RWPE1 (cell line): ENCODE measurements around the gene WDR18.

Experiments
- CTCF ChIA-PET: fragments of 350-600 bp; sonication (Branson Sonifier 250); formaldehyde crosslinking; extraction: SDS; loops from one replicate; lab custom pipeline; 2021; lab: Yijun Ruan, JAX
- POLR2A ChIA-PET: fragments of 400-600 bp; formaldehyde crosslinking; extraction: SDS; loops from one replicate; lab custom pipeline; 2020; ENCODE audit warnings: antibody characterized with exemption; ENCODE audit not compliant: low non-redundant PET; lab: Yijun Ruan, JAX
- DNase-seq: peaks from one replicate; pipeline ENCODE4 v3.0.0; 2012; ENCODE audit warnings: low spot score
- H3K27ac ChIP-seq: fragments of 450-650 bp; 2 replicates; pipeline ENCODE4 v1.5.1; 2017
- TF ChIP-seq, protein P1 (sequence below): fragments of 450-650 bp; conservative IDR thresholded peaks from 2 replicates; pipeline ENCODE4 v1.5.1; 2017; ENCODE audit warnings: low read depth, mild to moderate bottlenecking

The WDR18 gene

DNA sequence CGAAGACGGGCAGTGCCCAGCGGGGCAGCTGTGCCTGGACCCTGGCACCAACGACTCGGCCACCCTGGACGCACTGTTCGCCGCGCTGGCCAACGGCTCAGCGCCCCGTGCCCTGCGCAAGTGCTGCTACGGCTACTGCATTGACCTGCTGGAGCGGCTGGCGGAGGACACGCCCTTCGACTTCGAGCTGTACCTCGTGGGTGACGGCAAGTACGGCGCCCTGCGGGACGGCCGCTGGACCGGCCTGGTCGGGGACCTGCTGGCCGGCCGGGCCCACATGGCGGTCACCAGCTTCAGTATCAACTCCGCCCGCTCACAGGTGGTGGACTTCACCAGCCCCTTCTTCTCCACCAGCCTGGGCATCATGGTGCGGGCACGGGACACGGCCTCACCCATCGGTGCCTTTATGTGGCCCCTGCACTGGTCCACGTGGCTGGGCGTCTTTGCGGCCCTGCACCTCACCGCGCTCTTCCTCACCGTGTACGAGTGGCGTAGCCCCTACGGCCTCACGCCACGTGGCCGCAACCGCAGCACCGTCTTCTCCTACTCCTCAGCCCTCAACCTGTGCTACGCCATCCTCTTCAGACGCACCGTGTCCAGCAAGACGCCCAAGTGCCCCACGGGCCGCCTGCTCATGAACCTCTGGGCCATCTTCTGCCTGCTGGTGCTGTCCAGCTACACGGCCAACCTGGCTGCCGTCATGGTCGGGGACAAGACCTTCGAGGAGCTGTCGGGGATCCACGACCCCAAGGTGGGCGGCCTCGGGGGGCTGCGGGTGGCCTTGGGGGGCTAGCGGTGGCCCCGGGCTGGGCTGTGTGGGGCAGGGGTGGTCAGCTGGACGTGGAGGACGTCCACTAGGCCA is 20.9 kb downstream of the WDR18 start:
- POLR2A ChIA-PET: interaction anchor here (0.6 kb wide), 1 partner anchor 21 kb away, joined by 3 read pairs; the partner anchor contains the start of gene WDR18
- CTCF ChIA-PET: interaction anchor here (1.0 kb wide), 2 partner anchors 9 to 142 kb away, joined by 3 to 4 read pairs; no protein-coding TSS in a partner anchor

DNA sequence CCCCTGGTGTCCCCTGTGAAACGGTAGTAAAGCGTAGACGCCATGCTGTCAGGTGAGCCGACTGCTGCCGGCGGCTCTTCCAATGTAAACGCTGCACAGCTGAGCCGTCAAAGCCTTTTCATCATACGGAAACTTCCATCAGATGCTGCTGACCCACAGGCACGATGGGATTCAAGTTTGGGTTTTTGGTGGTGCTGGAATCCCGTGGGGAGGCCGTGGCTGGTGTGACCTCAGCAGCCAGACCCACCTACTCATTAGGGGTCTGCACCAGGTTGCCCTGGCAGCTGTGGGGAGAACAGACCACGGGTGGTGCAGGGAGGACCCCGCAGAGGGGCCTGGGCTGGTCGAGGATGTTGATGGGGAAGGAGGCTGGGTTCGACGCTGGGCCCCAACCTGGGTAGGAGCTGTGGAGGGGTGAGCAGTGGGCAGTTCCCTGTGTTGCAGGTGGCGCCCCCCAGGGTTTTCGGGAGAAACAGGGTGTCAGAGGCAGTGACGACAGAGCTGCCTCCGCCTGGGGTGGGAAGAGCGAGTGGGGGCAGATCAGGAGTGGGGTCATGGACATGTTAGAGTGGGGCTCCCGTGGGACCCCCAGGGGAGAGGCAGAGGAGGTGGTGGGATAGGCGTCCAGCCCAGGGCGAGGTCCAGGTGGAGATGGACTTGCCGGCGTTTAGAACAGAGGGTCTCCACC is 22.7 kb downstream of the WDR18 start:
- CTCF ChIA-PET: no interaction called here
- POLR2A ChIA-PET: no interaction called here

More for the DNA sequence above, 20.9 kb downstream of the WDR18 start:
- DNase-seq: no peak
- no peak overlapping the region for H3K27ac ChIP-seq
- TF ChIP-seq, protein P1, sequence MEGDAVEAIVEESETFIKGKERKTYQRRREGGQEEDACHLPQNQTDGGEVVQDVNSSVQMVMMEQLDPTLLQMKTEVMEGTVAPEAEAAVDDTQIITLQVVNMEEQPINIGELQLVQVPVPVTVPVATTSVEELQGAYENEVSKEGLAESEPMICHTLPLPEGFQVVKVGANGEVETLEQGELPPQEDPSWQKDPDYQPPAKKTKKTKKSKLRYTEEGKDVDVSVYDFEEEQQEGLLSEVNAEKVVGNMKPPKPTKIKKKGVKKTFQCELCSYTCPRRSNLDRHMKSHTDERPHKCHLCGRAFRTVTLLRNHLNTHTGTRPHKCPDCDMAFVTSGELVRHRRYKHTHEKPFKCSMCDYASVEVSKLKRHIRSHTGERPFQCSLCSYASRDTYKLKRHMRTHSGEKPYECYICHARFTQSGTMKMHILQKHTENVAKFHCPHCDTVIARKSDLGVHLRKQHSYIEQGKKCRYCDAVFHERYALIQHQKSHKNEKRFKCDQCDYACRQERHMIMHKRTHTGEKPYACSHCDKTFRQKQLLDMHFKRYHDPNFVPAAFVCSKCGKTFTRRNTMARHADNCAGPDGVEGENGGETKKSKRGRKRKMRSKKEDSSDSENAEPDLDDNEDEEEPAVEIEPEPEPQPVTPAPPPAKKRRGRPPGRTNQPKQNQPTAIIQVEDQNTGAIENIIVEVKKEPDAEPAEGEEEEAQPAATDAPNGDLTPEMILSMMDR: no peak

DNA sequence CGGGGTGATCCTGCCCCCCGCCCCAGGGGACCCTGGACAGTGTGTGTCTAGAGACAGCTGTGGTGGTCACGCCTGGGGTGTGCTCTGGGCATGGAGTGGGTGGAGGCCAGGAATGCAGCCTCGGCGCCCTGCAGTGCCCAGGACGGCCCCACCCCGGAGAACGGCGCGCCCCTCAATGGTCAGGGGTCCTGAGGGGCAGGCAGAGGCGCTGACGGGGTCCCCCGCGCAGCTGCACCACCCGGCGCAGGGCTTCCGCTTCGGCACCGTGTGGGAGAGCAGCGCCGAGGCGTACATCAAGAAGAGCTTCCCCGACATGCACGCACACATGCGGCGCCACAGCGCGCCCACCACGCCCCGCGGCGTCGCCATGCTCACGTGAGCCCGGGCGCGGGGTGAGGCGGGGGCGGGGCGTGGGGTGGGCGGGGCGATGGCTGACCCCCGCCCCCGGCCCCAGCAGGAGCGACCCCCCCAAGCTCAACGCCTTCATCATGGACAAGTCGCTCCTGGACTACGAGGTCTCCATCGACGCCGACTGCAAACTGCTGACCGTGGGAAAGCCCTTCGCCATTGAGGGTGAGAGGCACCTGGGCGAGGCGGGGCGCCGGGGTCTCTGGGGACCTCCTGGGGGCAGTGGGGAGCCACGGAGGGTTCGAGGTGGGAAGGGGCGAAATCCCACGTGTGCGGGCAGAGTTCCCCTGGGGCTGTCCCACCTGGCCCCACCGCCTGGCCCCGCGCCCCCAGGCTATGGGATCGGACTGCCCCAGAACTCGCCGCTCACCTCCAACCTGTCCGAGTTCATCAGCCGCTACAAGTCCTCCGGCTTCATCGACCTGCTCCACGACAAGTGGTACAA is 23.5 kb downstream of the WDR18 start:
- H3K27ac ChIP-seq: no peak overlapping the region
- DNase-seq: no peak
- TF ChIP-seq, protein P1: no peak
- ChIA-PET POLR2A (no interaction called here), CTCF (no interaction called here)

More for the DNA sequence above, 22.7 kb downstream of the WDR18 start:
- TF ChIP-seq, protein P1: no peak
- peak overlapping the region; percentile 26; the same call in 1 of the 2 replicates for H3K27ac ChIP-seq
- no peak for DNase-seq

DNA sequence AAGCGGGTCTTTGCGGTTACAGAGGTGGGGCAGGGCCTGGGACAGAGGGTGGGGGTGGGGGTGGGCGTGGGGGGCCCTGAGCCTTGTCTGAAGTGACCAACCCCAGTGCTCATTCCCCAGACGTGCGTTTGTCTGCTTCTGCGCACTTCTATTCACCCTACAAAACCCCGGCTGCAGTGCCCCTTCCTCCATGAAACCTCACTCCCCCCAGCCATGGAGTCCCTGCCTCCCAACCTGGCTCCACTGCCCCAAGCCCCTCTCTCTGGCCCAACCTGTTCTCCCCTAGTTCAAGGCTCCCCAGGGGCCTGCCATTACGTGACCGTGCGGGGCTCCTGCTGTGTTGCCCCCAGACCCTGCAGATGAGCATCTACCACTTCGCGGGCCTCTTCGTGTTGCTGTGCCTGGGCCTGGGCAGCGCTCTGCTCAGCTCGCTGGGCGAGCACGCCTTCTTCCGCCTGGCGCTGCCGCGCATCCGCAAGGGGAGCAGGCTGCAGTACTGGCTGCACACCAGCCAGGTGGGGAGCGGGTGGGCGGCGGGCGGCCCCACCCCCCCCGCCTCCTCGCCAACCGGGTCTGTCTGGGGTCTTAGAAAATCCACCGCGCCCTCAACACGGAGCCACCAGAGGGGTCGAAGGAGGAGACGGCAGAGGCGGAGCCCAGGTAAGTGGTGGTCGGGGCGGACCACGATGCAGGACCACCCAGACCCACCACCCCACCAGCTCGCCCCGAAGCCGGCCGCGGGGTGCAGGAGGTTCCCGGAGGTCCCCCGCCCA is 24.3 kb downstream of the WDR18 start:
- no peak for DNase-seq
- TF ChIP-seq, protein P1: no peak
- H3K27ac ChIP-seq: no peak overlapping the region
- POLR2A ChIA-PET: no interaction called here
- CTCF ChIA-PET: no interaction called here

DNA sequence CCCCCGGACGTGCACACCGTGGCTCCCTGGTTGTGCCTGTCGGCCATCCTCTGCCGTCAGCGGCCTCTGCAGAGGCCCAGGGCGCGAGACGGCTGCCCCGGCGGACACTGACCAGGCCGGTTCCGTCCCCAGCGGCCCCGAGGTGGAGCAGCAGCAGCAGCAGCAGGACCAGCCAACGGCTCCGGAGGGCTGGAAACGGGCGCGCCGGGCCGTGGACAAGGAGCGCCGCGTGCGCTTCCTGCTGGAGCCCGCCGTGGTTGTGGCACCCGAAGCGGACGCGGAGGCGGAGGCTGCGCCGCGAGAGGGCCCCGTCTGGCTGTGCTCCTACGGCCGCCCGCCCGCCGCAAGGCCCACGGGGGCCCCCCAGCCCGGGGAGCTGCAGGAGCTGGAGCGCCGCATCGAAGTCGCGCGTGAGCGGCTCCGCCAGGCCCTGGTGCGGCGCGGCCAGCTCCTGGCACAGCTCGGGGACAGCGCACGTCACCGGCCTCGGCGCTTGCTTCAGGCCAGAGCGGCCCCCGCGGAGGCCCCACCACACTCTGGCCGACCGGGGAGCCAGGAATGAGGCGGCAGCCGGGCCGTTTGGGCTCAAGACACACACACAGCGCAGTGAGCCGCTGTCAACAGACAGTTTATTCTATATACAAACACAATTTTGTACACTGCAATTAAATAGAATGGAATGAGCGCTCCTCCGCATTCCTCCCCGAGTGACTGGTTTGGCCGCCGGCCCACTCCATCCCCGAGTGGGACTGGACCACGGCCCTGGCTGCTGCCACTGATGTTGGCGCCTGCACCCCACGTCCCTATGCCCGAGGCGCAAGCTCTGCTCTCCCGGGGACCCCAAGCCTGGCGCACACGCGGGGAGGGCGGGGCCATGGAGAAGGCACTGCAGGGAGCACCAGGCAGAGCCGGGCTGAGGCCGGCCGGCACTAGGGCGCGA is 25.2 kb downstream of the WDR18 start:
- ChIA-PET CTCF (no interaction called here), POLR2A (no interaction called here)
- TF ChIP-seq, protein P1: no peak
- H3K27ac ChIP-seq: peak overlapping the region; percentile 12
- no peak for DNase-seq
